Gastrocnemius medialis (tissue), 4 donors: ENCODE data around the gene STK38L. TPM values are rescaled to one million over a fixed set of nuclear protein-coding genes. Genes with fewer than 3 reads are reported as not detected.

Source experiments
- ATAC-seq, 2 donors: fragments of 150-250 bp; one replicate each; pipeline ENCODE4 v1.9.1; 2016
- DNase-seq, 2 donors: peaks; one replicate each; pipeline ENCODE4 v3.0.0-alpha.2; 2019
- H3K27ac ChIP-seq, 4 donors: fragments of 200-600 bp; sonication (generic); 1 replicate in 1 of 4; 2 replicates in 3 of 4; pipeline ENCODE4 v1.5.1; 2016 to 2018; ENCODE audit warnings: mild to moderate bottlenecking in 2 of 4, moderate library complexity in 1 of 4
- H3K27me3 ChIP-seq, 3 donors: fragments of 200-600 bp; sonication (generic) in 2 of 3; 1 replicate in 1 of 3; 2 replicates in 2 of 3; pipeline versions ENCODE4 v1.5.1 to v1.6.0; 2016 to 2019; ENCODE audit warnings: mild to moderate bottlenecking in 1 of 3, moderate library complexity in 1 of 3
- H3K36me3 ChIP-seq, 2 donors: fragments of 200-600 bp; sonication (generic) in 1 of 2; one replicate each; pipeline ENCODE4 v1.5.1; 2017 to 2018
- H3K4me1 ChIP-seq, 2 donors: fragments of 200-600 bp; sonication (generic) in 1 of 2; one replicate each; pipeline ENCODE4 v1.5.1; 2016 to 2017; ENCODE audit warnings: mild to moderate bottlenecking in 2 of 2
- H3K4me3 ChIP-seq, 4 donors: fragments of 200-600 bp; sonication (generic) in 3 of 4; 1 replicate in 1 of 4; 2 replicates in 3 of 4; pipeline ENCODE4 v1.5.1; 2016 to 2019; ENCODE audit warnings: mild to moderate bottlenecking in 2 of 4
- H3K9me3 ChIP-seq, 3 donors: fragments of 200-600 bp; sonication (generic) in 2 of 3; 1 replicate in 1 of 3; 2 replicates in 2 of 3; pipeline ENCODE4 v1.5.1; 2016 to 2019
- CTCF ChIP-seq, 5 experiments: fragments of 450-650 bp in 3 of 5; fragments of 200-600 bp in 2 of 5; sonication (generic) in 2 of 5; IDR thresholded peaks in 4 of 5; conservative IDR thresholded peaks in 1 of 5; 1 replicate in 4 of 5; 2 replicates in 1 of 5; pipeline ENCODE4 v1.5.1; 2016 to 2019; ENCODE audit warnings: antibody characterized with exemption in 5 of 5, mild to moderate bottlenecking in 3 of 5, moderate library complexity in 3 of 5
- POLR2A ChIP-seq, 2 donors: fragments of 450-650 bp; IDR thresholded peaks; one replicate each; pipeline ENCODE4 v1.6.1; 2017; ENCODE audit warnings: antibody characterized with exemption in 2 of 2, mild to moderate bottlenecking in 2 of 2, moderate library complexity in 2 of 2
- in situ Hi-C, 4 donors: fragments of 200-750 bp; cut with MboI; loops; one replicate each; pipeline versions ENCODE4 v1.15.0 to v1.8.0; 2017; ENCODE audit warnings: low sequenced_read_pairs in 4 of 4
- intact Hi-C: fragments of 100-400 bp; cut with DNase I; formaldehyde crosslinking; loops from one replicate; pipeline ENCODE4 v1.15.1; 2023; ENCODE audit warnings: low total_unique reads
- total RNA-seq, 4 donors: library from RNA; depleted of rRNA; stranded (reverse); fragments of >200 nt; gene quantifications; one replicate each; pipeline versions ENCODE4 v1.1.0 to v1.2.3, GENCODE V29; 2016

STK38L gene
- total RNA-seq, 4 donors from 2014 or later = 12.9 to 20.0 (median 13.5) TPM

GRCh38 chr12:27284751-27285150, 40.7 kb downstream of the STK38L start:
- Histone ChIP-seq H3K27me3 (no peaks in the 10 kb centered on the region), H3K9me3 (no peaks in the 10 kb centered on the region), H3K36me3 (no peaks in the 10 kb centered on the region), H3K4me3 (peak overlapping the region in 1 of 4 donors; percentile 1), H3K4me1 (peaks cover 11 to 36% of the 10 kb centered on the region in 2 donors), H3K27ac (peak overlapping the region; percentile 64 to 73 (median 68))
- in situ Hi-C loops = no loop called here
- TF ChIP-seq POLR2A (IDR thresholded peaks at IDR 0.05) (no peak), CTCF (IDR thresholded peaks at IDR 0.05 in 4 of 5, conservative IDR thresholded peaks at IDR 0.05 in 1 of 5) (no peak)
- DNase-seq (no peak), ATAC-seq (peak; percentile 47 to 70)
- intact Hi-C loops = no loop called here

GRCh38 chr12:27285403-27285802, 41.3 kb downstream of the STK38L start:
- in situ Hi-C loops = no loop called here

GRCh38 chr12:27289414-27289813, 45.3 kb downstream of the STK38L start:
- no peaks in the 10 kb centered on the region for H3K9me3 ChIP-seq
- no peak overlapping the region for H3K4me3 ChIP-seq
- peaks cover 11 to 53% of the 10 kb centered on the region in 2 donors for H3K4me1 ChIP-seq
- no peak overlapping the region for H3K27ac ChIP-seq
- DNase-seq (no peak), ATAC-seq (no peak)
- TF ChIP-seq POLR2A (IDR thresholded peaks at IDR 0.05) (no peak), CTCF (IDR thresholded peaks at IDR 0.05 in 4 of 5, conservative IDR thresholded peaks at IDR 0.05 in 1 of 5) (no peak)
- intact Hi-C loops (no loop called here), in situ Hi-C loops (no loop called here)
- H3K36me3 ChIP-seq = no peaks in the 10 kb centered on the region
- H3K27me3 ChIP-seq = no peaks in the 10 kb centered on the region

More at GRCh38 chr12:27285403-27285802, 41.3 kb downstream of the STK38L start:
- TF ChIP-seq POLR2A (IDR thresholded peaks at IDR 0.05) = no peak
- TF ChIP-seq CTCF (IDR thresholded peaks at IDR 0.05 in 4 of 5, conservative IDR thresholded peaks at IDR 0.05 in 1 of 5) = no peak
- no peak for ATAC-seq
- Histone ChIP-seq H3K9me3 (no peaks in the 10 kb centered on the region), H3K27me3 (no peaks in the 10 kb centered on the region), H3K4me1 (peaks cover 11 to 35% of the 10 kb centered on the region in 2 donors), H3K27ac (peak overlapping the region; percentile 64 to 73 (median 68)), H3K36me3 (no peaks in the 10 kb centered on the region), H3K4me3 (no peak overlapping the region)
- intact Hi-C loops = no loop called here
- DNase-seq = no peak

- intact Hi-C loops = loop anchor here (5.0 kb wide), 1 partner anchor 43 kb away; no protein-coding TSS in a partner anchor
- peaks cover 7 to 54% of the 10 kb centered on the region in 2 donors for H3K4me1 ChIP-seq
- peak overlapping the region in 3 of 4 donors; percentile 32 to 65 (median 42) for H3K27ac ChIP-seq
- H3K27me3 ChIP-seq = no peaks in the 10 kb centered on the region
- TF ChIP-seq CTCF (IDR thresholded peaks at IDR 0.05 in 4 of 5, conservative IDR thresholded peaks at IDR 0.05 in 1 of 5) (no peak), POLR2A (IDR thresholded peaks at IDR 0.05) (no peak)
- in situ Hi-C loops = no loop called here
- H3K36me3 ChIP-seq = no peaks in the 10 kb centered on the region
- ATAC-seq (no peak), DNase-seq (no peak)
- H3K4me3 ChIP-seq = no peak overlapping the region
- no peaks in the 10 kb centered on the region for H3K9me3 ChIP-seq
Measured at GRCh38 chr12:27290501-27291168, 46.5 kb downstream of the STK38L start.
